Transverse colon (tissue), 3 donors: Measurements from ENCODE around the gene KRT83.

Source experiments
- POLR2A ChIP-seq: fragments of 450-650 bp; IDR thresholded peaks from one replicate; pipeline ENCODE4 v1.6.1; 2016; ENCODE audit warnings: antibody characterized with exemption, mild to moderate bottlenecking, moderate library complexity
- TF ChIP-seq, protein P1 (sequence below), 5 experiments: fragments of 200-600 bp in 3 of 5; fragments of 450-650 bp in 2 of 5; sonication (generic) in 3 of 5; IDR thresholded peaks; 1 replicate in 2 of 5; 2 replicates in 3 of 5; pipeline ENCODE4 v1.5.1; 2016 to 2017; ENCODE audit warnings: antibody characterized with exemption in 5 of 5, inconsistent platforms in 3 of 5, mild to moderate bottlenecking in 2 of 5, moderate library complexity in 1 of 5

DNA sequence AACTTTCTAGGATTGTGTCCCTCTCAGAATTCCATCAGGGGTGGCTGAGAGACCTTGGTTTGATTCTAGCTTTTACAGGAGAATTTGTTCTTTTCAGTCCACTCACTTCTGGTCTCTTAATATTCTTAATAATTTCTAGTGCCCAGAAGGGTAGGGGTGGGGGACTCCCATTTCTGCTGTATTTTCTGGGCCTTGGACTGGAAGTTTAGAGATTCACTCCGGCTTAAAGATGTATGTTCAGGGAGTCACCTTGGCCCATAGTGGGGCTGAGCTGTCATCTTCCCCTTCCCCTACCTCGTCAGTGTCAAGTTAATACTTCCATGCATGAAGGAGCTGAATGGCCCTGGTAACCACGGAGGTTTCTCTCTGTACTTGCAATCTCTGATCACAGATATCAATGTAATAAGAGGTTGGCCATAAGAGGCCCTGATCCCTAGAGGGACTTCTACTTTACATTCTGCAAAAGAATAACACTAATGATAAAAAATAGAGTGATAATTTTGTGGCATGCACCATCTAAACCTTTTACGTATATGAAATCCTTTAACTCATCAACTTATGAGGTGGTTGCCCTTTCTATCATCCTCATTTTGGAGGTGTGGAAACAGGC lies 36.5 kb downstream of the KRT83 start:
- TF ChIP-seq, protein P1, sequence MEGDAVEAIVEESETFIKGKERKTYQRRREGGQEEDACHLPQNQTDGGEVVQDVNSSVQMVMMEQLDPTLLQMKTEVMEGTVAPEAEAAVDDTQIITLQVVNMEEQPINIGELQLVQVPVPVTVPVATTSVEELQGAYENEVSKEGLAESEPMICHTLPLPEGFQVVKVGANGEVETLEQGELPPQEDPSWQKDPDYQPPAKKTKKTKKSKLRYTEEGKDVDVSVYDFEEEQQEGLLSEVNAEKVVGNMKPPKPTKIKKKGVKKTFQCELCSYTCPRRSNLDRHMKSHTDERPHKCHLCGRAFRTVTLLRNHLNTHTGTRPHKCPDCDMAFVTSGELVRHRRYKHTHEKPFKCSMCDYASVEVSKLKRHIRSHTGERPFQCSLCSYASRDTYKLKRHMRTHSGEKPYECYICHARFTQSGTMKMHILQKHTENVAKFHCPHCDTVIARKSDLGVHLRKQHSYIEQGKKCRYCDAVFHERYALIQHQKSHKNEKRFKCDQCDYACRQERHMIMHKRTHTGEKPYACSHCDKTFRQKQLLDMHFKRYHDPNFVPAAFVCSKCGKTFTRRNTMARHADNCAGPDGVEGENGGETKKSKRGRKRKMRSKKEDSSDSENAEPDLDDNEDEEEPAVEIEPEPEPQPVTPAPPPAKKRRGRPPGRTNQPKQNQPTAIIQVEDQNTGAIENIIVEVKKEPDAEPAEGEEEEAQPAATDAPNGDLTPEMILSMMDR (IDR thresholded peaks at IDR 0.05): no peak
- no peak for TF ChIP-seq POLR2A
